Astrocyte (in vitro differentiated cells and primary cell): ENCODE results near the gene ANO6. TPM values are rescaled to one million over a fixed set of nuclear protein-coding genes. Genes with fewer than 3 reads are reported as not detected.

Source experiments
- DNase-seq: peaks from one replicate; pipeline ENCODE4 v3.0.0-alpha.2; 2010; ENCODE audit warnings: low read depth
- FAIRE-seq: peaks from 2 replicates; lab custom pipeline; 2011; peaks lifted over from hg19 to GRCh38; lab: Jason Lieb, UNC
- H2AFZ ChIP-seq: 2 replicates; pipeline ENCODE4 v1.6.0; 2012; ENCODE audit warnings: low read depth, low read length, inconsistent platforms
- H3K27ac ChIP-seq: 2 replicates; pipeline ENCODE4 v1.5.1; 2011; ENCODE audit warnings: low read depth, low read length, inconsistent platforms
- H3K27me3 ChIP-seq: 2 replicates; pipeline ENCODE4 v1.6.0; 2011; ENCODE audit warnings: low read length, inconsistent platforms; ENCODE audit not compliant: insufficient read depth
- H3K36me3 ChIP-seq: 2 replicates; pipeline ENCODE4 v1.5.1; 2011; ENCODE audit warnings: low read length, inconsistent platforms; ENCODE audit not compliant: insufficient read depth
- H3K4me1 ChIP-seq: 2 replicates; pipeline ENCODE4 v1.5.1; 2011; ENCODE audit warnings: low read length, inconsistent platforms; ENCODE audit not compliant: insufficient read depth
- H3K4me2 ChIP-seq: 2 replicates; pipeline ENCODE4 v1.6.0; 2012; ENCODE audit warnings: low read length, inconsistent platforms
- H3K4me3 ChIP-seq: 2 replicates; pipeline ENCODE4 v1.5.1; 2011; ENCODE audit warnings: low read depth, mild to moderate bottlenecking, low read length, inconsistent platforms; ENCODE audit not compliant: insufficient read depth
- H3K79me2 ChIP-seq: 2 replicates; pipeline ENCODE4 v1.6.0; 2012; ENCODE audit warnings: mild to moderate bottlenecking, low read length, inconsistent platforms; ENCODE audit not compliant: insufficient read depth
- H3K9ac ChIP-seq: 2 replicates; pipeline ENCODE4 v1.6.0; 2012; ENCODE audit warnings: mild to moderate bottlenecking, low read length, inconsistent platforms
- H3K9me3 ChIP-seq: 2 replicates; pipeline ENCODE4 v1.5.1; 2012; ENCODE audit warnings: low read depth, mild to moderate bottlenecking, low read length, inconsistent platforms; ENCODE audit not compliant: insufficient read depth
- H4K20me1 ChIP-seq: 2 replicates; pipeline ENCODE4 v1.6.0; 2012; ENCODE audit warnings: low read length, inconsistent platforms; ENCODE audit not compliant: insufficient read depth
- H3K27ac Mint-ChIP-seq: one replicate; pipeline ENCODE4 v1.8.0; 2021; ENCODE audit warnings: mild to moderate bottlenecking, mixed read lengths; ENCODE audit not compliant: unreplicated experiment
- H3K27me3 Mint-ChIP-seq: one replicate; pipeline ENCODE4 v1.8.0; 2021; ENCODE audit warnings: low read depth, mixed read lengths; ENCODE audit not compliant: unreplicated experiment
- H3K36me3 Mint-ChIP-seq: one replicate; pipeline ENCODE4 v1.8.0; 2021; ENCODE audit warnings: low read depth, mixed read lengths; ENCODE audit not compliant: unreplicated experiment
- H3K4me1 Mint-ChIP-seq: one replicate; pipeline ENCODE4 v1.8.0; 2021; ENCODE audit warnings: low read depth, mixed read lengths; ENCODE audit not compliant: unreplicated experiment
- H3K4me3 Mint-ChIP-seq: one replicate; pipeline ENCODE4 v1.8.0; 2021; ENCODE audit warnings: mild to moderate bottlenecking, moderate library complexity, mixed read lengths; ENCODE audit not compliant: unreplicated experiment
- H3K9me3 Mint-ChIP-seq: one replicate; pipeline ENCODE4 v1.8.0; 2021; ENCODE audit warnings: mild to moderate bottlenecking, mixed read lengths; ENCODE audit not compliant: unreplicated experiment
- EZH2 ChIP-seq: IDR thresholded peaks from 2 replicates; pipeline ENCODE4 v1.6.1; 2012; ENCODE audit warnings: mild to moderate bottlenecking, low read length, inconsistent platforms; ENCODE audit not compliant: insufficient read depth
- total RNA-seq: library from RNA; stranded (reverse); gene quantifications from 2 replicates; pipeline ENCODE4 v1.2.1, GENCODE V29; 2021
- TF ChIP-seq, protein P1 (sequence below): IDR thresholded peaks from 2 replicates; pipeline ENCODE4 v1.5.1; 2011; ENCODE audit warnings: low read depth, mild to moderate bottlenecking, inconsistent platforms, low read length, moderate library complexity; ENCODE audit not compliant: insufficient read depth

Gene ANO6
- total RNA-seq, 1 donor from 2014 or later, result 113 TPM

DNA sequence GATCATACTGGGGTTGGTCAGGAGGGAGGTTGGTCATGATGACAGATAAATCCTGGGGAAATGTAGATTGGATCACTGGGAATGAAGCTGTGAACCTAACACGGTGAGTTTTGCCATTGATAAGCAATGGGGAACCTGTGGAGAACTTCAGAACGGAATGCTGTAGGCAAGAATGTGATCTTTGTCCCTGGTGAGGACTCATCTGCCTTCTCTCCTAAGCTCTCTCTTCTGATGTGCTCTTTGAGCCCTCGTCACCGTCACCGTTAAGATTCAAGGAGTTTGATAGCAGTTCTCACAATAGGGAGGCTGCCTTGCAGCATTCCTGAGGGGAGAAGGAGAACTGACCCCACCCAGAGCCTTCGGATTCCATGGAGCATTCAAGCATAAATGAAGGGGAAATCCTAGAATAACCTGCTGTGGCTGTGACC lies 217.6 kb downstream of the ANO6 start:
- H3K9me3 ChIP-seq, result no peaks in the 10 kb centered on the region
- H4K20me1 ChIP-seq, result no peaks in the 10 kb centered on the region
- Mint-ChIP-seq H3K4me3 (no peak overlapping the region), H3K27ac (no peak overlapping the region), H3K9me3 (no peaks in the 10 kb centered on the region), H3K4me1 (peaks cover 8% of the 10 kb centered on the region), H3K36me3 (peaks cover 29% of the 10 kb centered on the region), H3K27me3 (no peaks in the 10 kb centered on the region)
- no peak overlapping the region for H2AFZ ChIP-seq
- H3K4me3 ChIP-seq, result no peak overlapping the region
- no peaks in the 10 kb centered on the region for H3K36me3 ChIP-seq
- FAIRE-seq, result no peak
- peak; percentile 14 for DNase-seq
- no peak overlapping the region for H3K9ac ChIP-seq
- no peak overlapping the region for H3K4me2 ChIP-seq
- no peaks in the 10 kb centered on the region for H3K4me1 ChIP-seq
- TF ChIP-seq, protein P1, sequence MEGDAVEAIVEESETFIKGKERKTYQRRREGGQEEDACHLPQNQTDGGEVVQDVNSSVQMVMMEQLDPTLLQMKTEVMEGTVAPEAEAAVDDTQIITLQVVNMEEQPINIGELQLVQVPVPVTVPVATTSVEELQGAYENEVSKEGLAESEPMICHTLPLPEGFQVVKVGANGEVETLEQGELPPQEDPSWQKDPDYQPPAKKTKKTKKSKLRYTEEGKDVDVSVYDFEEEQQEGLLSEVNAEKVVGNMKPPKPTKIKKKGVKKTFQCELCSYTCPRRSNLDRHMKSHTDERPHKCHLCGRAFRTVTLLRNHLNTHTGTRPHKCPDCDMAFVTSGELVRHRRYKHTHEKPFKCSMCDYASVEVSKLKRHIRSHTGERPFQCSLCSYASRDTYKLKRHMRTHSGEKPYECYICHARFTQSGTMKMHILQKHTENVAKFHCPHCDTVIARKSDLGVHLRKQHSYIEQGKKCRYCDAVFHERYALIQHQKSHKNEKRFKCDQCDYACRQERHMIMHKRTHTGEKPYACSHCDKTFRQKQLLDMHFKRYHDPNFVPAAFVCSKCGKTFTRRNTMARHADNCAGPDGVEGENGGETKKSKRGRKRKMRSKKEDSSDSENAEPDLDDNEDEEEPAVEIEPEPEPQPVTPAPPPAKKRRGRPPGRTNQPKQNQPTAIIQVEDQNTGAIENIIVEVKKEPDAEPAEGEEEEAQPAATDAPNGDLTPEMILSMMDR, result no peak
- TF ChIP-seq EZH2, result no peak
- H3K79me2 ChIP-seq, result no peaks in the 10 kb centered on the region
- no peak overlapping the region for H3K27ac ChIP-seq
- no peaks in the 10 kb centered on the region for H3K27me3 ChIP-seq

- FAIRE-seq (no peak), DNase-seq (no peak)
- Mint-ChIP-seq H3K27ac (no peak overlapping the region), H3K9me3 (no peaks in the 10 kb centered on the region), H3K27me3 (no peaks in the 10 kb centered on the region), H3K4me1 (peaks cover 8% of the 10 kb centered on the region), H3K4me3 (no peak overlapping the region), H3K36me3 (peaks cover 28% of the 10 kb centered on the region)
- Histone ChIP-seq H2AFZ (no peak overlapping the region), H3K36me3 (no peaks in the 10 kb centered on the region), H4K20me1 (no peaks in the 10 kb centered on the region), H3K27ac (no peak overlapping the region), H3K9ac (no peak overlapping the region), H3K4me1 (peaks cover 2% of the 10 kb centered on the region), H3K4me3 (no peak overlapping the region), H3K4me2 (no peak overlapping the region), H3K27me3 (no peaks in the 10 kb centered on the region), H3K79me2 (no peaks in the 10 kb centered on the region), H3K9me3 (no peaks in the 10 kb centered on the region)
- TF ChIP-seq EZH2, result no peak
- TF ChIP-seq, protein P1, result no peak
Measured at GRCh38 chr12:45434094-45434493, 218.2 kb downstream of the ANO6 start.

- peaks cover 2% of the 10 kb centered on the region for H3K9me3 ChIP-seq
- no peaks in the 10 kb centered on the region for H3K79me2 ChIP-seq
- H3K36me3 Mint-ChIP-seq, result peaks cover 18% of the 10 kb centered on the region
- no peak overlapping the region for H3K4me2 ChIP-seq
- no peak for TF ChIP-seq EZH2
- TF ChIP-seq, protein P1, result no peak
- H3K27me3 Mint-ChIP-seq, result no peaks in the 10 kb centered on the region
- DNase-seq (peak; percentile 43), FAIRE-seq (no peak)
- H3K4me3 Mint-ChIP-seq, result no peak overlapping the region
- H3K27ac ChIP-seq, result no peak overlapping the region
- H3K36me3 ChIP-seq, result no peaks in the 10 kb centered on the region
- H3K9me3 Mint-ChIP-seq, result peaks cover 7% of the 10 kb centered on the region
- H3K4me3 ChIP-seq, result no peak overlapping the region
- peaks cover 6% of the 10 kb centered on the region for H3K4me1 ChIP-seq
- H4K20me1 ChIP-seq, result no peaks in the 10 kb centered on the region
- no peak overlapping the region for H3K9ac ChIP-seq
- no peak overlapping the region for H3K27ac Mint-ChIP-seq
- no peaks in the 10 kb centered on the region for H3K27me3 ChIP-seq
- H3K4me1 Mint-ChIP-seq, result peaks cover 7% of the 10 kb centered on the region
- no peak overlapping the region for H2AFZ ChIP-seq
Measured at GRCh38 chr12:45435945-45436710, 220.2 kb downstream of the ANO6 start.
